Urinary bladder (tissue), 4 donors: ENCODE results near the gene SLC29A4. TPM values are rescaled to one million over a fixed set of nuclear protein-coding genes. Genes with fewer than 3 reads are reported as not detected.
"Not testable (repeated sequence)": the region's sequence is repeated elsewhere in the genome, so short reads cannot be mapped to it uniquely, and the experiment has no call there.

Source experiments
- DNase-seq: peaks from one replicate; pipeline ENCODE4 v3.0.0-alpha.2; 2015; ENCODE audit errors: extremely low spot score
- H3K27ac ChIP-seq: one replicate; pipeline ENCODE4 v1.5.1; 2013; ENCODE audit warnings: low read depth, mild to moderate bottlenecking, moderate library complexity
- H3K36me3 ChIP-seq: one replicate; pipeline ENCODE4 v1.6.1; 2013; ENCODE audit warnings: mild to moderate bottlenecking, moderate library complexity; ENCODE audit not compliant: insufficient read depth
- H3K4me1 ChIP-seq: one replicate; pipeline ENCODE4 v1.6.1; 2013; ENCODE audit warnings: mild to moderate bottlenecking, moderate library complexity; ENCODE audit not compliant: insufficient read depth
- H3K4me3 ChIP-seq: one replicate; pipeline ENCODE4 v1.5.1; 2013; ENCODE audit warnings: low read depth, low read length
- WGBS: extraction: QIAGEN DNeasy Blood & Tissue Kit; methylation state at CpG from one replicate; pipeline ENCODE4 v1.1.7; 2013; 5-methylcytosine and 5-hydroxymethylcytosine counted together
- polyA plus RNA-seq: library from polyadenylated mRNA; stranded (reverse); fragments of 200-250 nt; gene quantifications from one replicate; pipeline ENCODE4 v1.2.3, GENCODE V29; 2013
- total RNA-seq: library from RNA; depleted of rRNA; stranded (reverse); fragments of >200 nt; gene quantifications from one replicate; pipeline ENCODE4 v1.2.3, GENCODE V29; 2014
- donor health status: healthy with polysubstance abuse.
- donor health status: healthy.

SLC29A4 gene
- total and polyA plus RNA-seq, 2 donors, result 2.7 to 3.6 TPM

DNA sequence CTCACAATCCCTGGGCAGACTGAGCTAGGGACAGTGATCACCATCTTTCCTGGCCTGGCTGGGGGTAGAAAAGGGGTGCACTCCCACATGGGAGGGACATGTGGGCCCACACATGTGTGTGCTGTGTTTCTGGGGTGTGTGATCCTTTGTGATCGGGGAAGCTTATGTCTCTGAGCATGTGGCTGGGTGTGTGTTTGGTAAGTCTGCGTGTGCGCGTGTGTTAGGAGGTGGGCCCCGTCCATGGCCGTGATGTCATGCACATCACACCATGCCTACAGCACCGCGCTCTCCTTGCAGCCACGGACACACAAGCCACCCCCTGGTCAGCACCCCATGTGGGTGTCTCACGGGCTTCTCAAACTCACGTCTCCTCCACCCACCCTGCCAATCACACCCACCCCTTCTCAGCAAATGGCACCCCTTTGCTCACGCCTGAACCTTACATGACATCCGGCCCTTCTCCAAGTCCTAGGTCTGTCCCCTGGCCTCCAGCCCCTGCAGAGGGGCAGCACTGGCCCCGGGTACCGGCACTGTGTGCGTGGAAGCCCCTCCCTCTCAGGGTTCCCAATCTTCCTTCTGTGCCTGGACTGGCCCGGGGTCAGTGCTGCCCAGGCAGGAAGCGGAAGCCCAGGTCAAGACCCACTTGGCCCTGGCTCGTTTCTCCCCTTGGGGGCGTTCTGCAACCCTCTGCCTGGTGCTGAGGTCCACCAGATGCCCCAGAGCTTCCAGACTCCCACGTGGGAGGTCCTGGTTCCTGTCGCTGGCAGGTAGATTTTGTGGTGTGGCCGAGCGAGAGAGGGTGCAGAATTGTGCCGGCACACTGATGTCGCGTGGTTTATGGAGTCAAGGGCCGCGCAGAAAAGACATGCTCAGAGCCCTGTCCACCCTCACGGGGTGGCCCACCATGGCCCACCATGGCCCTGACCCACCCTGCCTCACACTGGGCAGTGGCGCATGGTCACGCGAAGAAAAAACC, 12.6 kb downstream of the SLC29A4 start:
- WGBS, result 83% methylated on average over 33 of the region's 33 CpGs

DNA sequence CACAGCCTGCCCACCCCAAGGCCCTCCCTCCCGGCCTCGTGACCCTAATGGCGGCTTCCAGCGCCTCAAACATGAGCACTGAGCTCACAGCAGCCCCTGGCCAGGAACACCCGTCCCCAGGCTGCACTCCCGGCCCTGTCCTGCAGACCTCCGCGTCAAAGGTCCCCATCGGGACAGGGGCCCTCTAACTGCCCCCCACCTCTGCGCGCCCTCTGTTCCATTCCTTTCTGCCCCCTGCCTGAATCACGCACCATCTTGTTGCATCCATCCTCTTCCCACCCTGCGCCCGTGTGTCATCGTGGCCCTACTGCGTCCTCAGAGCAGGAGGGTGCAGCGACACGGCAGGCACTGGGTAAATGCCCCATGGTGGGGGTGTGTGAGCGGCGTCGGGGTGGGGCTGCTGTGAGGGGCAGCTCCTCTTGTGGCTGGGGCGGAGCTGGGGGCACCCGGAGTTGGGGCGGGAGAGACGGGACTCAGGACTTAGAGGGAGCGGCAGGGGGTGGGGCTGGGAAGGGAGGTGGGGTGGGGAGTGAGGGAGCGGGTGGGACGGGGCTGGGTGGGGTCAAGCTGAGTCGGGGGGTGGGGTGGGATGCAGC, 13.4 kb downstream of the SLC29A4 start:
- WGBS, result 51% methylated on average over 29 of the region's 29 CpGs
- no peak overlapping the region for H3K4me3 ChIP-seq
- no peak overlapping the region for H3K27ac ChIP-seq
- no peak for DNase-seq
- H3K36me3 ChIP-seq, result no peaks in the 10 kb centered on the region
- H3K4me1 ChIP-seq, result no peaks in the 10 kb centered on the region

More for the DNA sequence above, 12.6 kb downstream of the SLC29A4 start:
- H3K27ac ChIP-seq, result no peak overlapping the region
- no peak for DNase-seq
- no peaks in the 10 kb centered on the region for H3K36me3 ChIP-seq
- H3K4me3 ChIP-seq, result no peak overlapping the region
- no peaks in the 10 kb centered on the region for H3K4me1 ChIP-seq

DNA sequence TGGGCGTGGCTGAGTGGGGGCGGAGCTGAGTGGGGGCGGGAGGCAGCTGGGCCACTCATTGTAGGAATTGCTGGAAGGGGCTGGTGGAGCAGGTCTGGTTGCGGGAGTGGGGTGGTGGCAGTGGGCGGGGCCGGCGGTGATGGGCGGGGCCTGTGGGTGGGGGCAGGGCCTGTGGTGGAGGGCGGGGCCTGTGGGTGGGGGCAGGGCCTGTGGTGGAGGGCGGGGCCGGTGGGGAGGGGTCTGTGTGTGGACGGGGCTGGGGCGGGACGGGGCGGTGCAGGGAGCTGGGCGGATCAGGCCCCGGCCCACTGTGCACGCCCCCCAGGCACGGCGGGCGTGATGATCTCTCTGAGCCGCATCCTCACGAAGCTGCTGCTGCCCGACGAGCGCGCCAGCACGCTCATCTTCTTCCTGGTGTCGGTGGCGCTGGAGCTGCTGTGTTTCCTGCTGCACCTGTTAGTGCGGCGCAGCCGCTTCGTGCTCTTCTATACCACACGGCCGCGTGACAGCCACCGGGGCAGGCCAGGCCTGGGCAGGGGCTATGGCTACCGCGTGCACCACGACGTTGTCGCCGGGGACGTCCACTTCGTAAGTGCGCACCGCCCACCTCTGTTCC, 14.0 kb downstream of the SLC29A4 start:
- no peaks in the 10 kb centered on the region for H3K36me3 ChIP-seq
- no peak overlapping the region for H3K27ac ChIP-seq
- H3K4me3 ChIP-seq, result no peak overlapping the region
- WGBS, result 39% methylated on average over 48 of the region's 48 CpGs
- DNase-seq, result no peak
- H3K4me1 ChIP-seq, result no peaks in the 10 kb centered on the region

DNA sequence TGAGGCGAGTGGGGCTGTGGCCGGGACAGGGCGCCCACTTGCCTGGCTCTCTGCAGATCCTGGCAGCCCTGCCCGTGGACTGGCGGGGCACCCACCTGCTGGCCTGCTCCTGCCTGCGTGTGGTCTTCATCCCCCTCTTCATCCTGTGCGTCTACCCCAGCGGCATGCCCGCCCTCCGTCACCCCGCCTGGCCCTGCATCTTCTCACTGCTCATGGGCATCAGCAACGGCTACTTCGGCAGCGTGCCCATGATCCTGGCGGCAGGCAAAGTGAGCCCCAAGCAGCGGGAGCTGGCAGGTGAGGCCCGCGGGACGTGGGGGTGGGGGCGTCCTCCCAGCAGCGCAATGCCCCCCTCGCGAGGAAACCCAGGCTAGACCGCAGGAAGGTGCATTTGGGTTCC, 17.6 kb downstream of the SLC29A4 start:
- Histone ChIP-seq H3K36me3 (no peaks in the 10 kb centered on the region), H3K4me1 (no peaks in the 10 kb centered on the region), H3K4me3 (no peak overlapping the region), H3K27ac (no peak overlapping the region)
- 96% methylated on average over 24 of the region's 24 CpGs for WGBS
- no peak for DNase-seq

DNA sequence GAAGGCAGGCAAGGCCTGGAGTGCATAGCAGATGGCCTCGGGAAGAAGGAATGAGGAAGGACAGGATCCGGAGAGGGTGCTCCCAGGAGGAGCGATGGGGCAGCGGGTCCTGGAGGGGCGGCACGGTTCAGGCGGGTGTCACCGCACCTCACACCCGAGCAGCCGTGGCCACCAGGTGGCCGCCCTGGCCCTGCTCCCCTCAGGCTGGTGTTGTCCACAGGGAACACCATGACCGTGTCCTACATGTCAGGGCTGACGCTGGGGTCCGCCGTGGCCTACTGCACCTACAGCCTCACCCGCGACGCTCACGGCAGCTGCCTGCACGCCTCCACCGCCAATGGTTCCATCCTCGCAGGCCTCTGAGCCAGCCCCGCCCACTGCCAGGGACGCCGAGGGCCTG, 19.8 kb downstream of the SLC29A4 start:
- DNase-seq, result no peak
- H3K27ac ChIP-seq, result no peak overlapping the region
- H3K4me1 ChIP-seq, result no peaks in the 10 kb centered on the region
- no peak overlapping the region for H3K4me3 ChIP-seq
- 68% methylated on average over 25 of the region's 25 CpGs for WGBS
- peaks cover 3% of the 10 kb centered on the region for H3K36me3 ChIP-seq

DNA sequence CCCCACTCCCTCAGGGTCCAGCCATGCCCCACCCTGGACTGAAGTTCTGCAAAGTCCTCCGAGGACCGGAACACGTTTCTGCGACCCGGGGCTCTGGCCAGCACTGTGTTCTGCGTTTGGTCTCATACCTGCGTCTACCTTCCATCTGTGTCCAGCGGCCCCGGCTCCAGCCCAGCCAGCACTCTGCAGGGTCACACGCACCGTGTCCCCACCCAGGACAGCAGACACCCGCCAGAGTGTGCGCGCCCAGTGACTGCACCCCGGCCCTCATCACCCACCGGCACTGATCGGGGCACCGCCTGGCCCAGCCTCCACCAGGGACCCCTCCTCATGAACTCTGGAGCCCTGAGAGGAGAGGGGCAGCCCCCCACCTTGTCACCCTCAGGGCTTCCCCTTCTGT, 20.3 kb downstream of the SLC29A4 start:
- DNase-seq, result no peak
- peaks cover 3% of the 10 kb centered on the region for H3K36me3 ChIP-seq
- H3K4me1 ChIP-seq, result no peaks in the 10 kb centered on the region
- 83% methylated on average over 18 of the region's 18 CpGs for WGBS
- H3K27ac ChIP-seq, result no peak overlapping the region
- H3K4me3 ChIP-seq, result no peak overlapping the region

DNA sequence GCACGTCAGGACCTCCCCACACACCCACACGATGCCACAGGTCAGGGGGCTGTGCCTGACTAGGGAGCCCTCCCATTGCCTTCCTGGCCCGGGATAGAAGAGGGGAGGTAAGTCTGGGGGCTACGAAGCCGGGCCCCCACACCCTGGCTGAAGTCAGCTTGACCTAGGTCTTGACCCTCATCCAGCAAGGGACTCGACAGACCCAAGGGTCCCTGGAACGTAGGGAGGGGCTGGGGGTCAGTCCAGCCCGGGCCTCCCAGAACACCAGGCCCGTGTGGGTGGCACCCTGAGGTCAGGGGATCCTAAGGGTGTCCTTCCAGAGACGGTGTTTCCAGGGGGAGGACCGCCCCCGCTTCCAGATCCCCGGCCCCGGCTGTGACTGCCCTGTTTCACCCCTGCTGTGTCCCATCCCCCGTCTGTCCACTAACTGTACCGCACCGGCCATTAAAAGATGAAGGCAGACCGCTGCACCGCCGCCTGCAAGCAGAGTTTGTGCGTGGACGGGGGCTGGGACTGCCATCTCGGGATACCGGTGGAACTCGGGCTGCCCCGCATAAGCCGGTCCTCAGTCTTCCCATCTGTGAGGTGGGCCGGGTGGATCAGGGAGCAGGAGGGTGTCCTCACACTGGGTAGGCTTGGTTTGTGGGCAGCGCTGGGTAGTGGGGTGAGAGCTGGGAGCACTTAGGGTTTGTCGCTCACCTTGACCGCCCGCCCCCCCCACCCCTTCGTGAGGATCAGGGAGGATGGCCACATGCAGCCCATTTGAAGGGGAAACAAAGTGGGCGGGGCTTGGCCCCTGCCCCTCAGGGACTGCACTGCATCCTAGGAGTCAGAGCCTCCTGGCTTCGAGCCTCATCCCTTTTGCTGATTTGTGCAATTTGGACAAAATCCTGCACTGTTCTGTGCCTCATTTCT, 21.1 kb downstream of the SLC29A4 start:
- 73% methylated on average over 35 of the region's 35 CpGs for WGBS
- Histone ChIP-seq H3K4me1 (no peaks in the 10 kb centered on the region), H3K36me3 (peaks cover 3% of the 10 kb centered on the region), H3K27ac (no peak overlapping the region), H3K4me3 (no peak overlapping the region)
- no peak for DNase-seq

DNA sequence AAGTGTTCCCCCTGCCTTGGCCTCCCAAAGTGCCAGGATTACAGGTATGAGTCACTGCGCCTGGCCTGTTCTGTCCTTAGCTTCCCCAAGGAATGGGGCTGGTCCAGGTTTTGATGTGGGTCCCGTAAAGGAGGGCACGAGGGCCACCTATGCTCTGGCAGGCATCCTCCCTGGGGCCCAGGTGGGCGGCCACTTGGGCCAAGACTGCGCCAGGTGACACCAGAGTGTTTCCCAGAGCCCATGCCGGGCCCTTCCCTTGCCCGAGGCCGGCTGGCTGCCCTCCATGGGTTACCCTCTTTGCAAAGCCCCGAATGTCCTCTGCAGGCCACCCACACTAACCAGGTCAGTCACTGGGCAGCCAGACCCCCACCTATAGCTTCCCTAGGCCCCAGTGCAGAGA, 22.3 kb downstream of the SLC29A4 start:
- not testable (repeated sequence) for H3K36me3 ChIP-seq, H3K4me3 ChIP-seq, DNase-seq, H3K4me1 ChIP-seq, H3K27ac ChIP-seq
- WGBS, result 93% methylated on average over 9 of the region's 9 CpGs

DNA sequence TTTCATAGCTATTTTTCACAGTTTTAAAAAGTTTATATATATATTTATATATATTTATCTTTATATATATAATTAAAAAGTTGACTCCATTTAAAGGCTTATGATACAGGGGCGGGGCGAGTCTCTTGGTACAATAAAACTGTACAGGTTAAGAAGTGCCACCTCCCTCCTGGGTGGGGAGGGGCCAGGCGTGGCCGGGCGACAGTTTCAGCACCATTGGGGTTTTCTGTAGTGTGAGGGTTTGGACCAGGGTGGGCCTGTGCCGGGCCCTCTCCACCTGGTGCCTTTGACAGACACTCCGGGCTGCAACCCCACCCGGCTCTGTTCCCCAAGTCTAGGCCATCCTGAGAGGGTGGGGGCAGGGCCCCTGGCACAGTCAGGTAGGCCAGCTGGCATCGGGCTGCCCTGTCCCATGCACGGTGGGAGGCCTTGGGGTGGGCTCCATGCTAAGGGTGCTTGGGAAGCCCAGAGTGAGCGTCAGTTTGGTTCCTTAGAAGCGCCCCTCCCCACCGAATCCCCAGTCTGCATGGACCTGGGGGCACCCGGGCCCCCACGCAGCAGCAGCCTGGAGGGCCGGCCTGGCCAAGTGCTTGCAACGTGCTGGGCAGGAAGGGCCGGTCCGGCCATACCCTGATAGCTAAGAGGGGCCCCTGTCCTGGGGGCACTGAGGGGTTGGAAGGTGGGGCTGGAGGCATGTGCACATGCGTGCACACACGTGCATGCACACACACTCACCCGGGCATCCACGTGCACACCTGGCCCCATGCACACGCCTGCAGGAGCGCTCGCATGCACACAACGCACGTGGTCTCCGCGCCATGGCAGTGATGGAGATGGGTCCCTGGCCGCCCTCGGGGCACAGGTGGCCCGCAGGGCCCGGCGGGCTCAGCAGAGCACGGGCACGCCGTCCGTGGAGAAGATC, 24.7 kb downstream of the SLC29A4 start:
- not testable (repeated sequence) for H3K27ac ChIP-seq, H3K4me3 ChIP-seq, H3K4me1 ChIP-seq, DNase-seq, H3K36me3 ChIP-seq
- WGBS, result 90% methylated on average over 39 of the region's 39 CpGs

DNA sequence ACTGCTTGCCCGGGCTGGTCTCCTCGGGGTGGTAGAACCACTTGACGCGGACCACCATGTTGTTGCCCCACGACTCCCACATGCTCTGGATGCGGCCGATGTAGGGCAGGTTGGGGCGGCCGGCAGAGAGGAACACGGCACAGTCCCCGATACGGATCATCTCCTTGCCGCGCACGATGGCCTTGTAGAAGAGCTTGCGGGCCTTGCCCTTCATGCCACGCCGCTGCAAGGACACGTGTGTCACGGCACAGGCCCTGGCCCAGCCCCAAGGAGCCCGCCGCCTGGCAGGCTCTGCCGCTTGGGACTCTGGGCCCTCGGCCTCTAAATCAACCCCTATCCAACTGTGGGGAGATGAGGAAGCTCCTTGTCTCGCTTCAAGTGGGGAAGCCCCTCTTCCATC, 26.4 kb downstream of the SLC29A4 start:
- 94% methylated on average over 25 of the region's 25 CpGs for whole genome bisulfite sequencing
- peaks cover 3% of the 10 kb centered on the region for H3K36me3 ChIP-seq
- no peak for DNase-seq
- no peaks in the 10 kb centered on the region for H3K4me1 ChIP-seq
- no peak overlapping the region for H3K27ac ChIP-seq
- no peak overlapping the region for H3K4me3 ChIP-seq

DNA sequence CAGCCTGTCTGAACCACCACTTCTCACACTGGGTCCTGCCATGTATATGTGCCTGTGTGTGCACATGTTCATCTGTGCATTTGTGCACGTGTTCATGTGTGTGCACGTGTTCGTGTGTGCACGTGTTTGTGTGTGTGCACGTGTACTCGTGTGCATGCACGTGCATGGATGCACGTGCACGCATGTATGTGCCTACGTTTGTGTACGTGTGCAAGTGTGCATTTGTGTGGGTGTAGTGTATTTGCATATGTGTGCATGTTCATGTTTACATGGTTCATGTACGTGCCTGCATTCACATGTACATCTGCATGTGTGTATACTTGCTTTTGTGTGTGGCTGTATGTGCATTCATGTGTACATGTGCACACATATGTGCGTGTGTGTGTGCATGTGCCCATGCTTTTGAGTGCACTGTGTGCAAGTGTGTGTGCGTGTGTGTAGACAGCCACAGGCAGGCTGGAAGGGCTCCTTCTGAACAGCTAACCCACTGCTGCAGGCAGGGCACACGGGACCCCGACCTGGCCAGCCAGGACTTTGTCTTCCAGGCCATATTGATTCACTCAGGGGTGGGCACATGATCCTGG, 28.2 kb downstream of the SLC29A4 start:
- no peak overlapping the region for H3K4me3 ChIP-seq
- 89% methylated on average over 16 of the region's 16 CpGs for WGBS
- H3K4me1 ChIP-seq, result no peaks in the 10 kb centered on the region
- peaks cover 3% of the 10 kb centered on the region for H3K36me3 ChIP-seq
- H3K27ac ChIP-seq, result no peak overlapping the region
- no peak for DNase-seq
